HEK293 (cell line): ENCODE measurements around the gene HINT2.

ENCODE experiments used
- IKZF3 ChIP-seq: fragments of 450-650 bp; IDR thresholded peaks from 2 replicates; pipeline ENCODE4 v1.5.0; 2018; ENCODE audit warnings: missing biosample characterization, mild to moderate bottlenecking, missing genetic modification characterization, moderate library complexity
- RBAK ChIP-seq: fragments of 450-650 bp; formaldehyde crosslinking; IDR thresholded peaks from 2 replicates; pipeline ENCODE4 v1.5.1; 2016; ENCODE audit warnings: missing biosample characterization, missing genetic modification characterization
- SETDB1 ChIP-seq: IDR thresholded peaks from one replicate; pipeline ENCODE4 v1.6.1; 2017; ENCODE audit warnings: mild to moderate bottlenecking, low read length, moderate library complexity, mixed read lengths; ENCODE audit not compliant: insufficient read length
- SP2 ChIP-seq: fragments of 450-650 bp; formaldehyde crosslinking; IDR thresholded peaks from 2 replicates; pipeline ENCODE4 v1.5.1; 2016; ENCODE audit warnings: missing biosample characterization, missing genetic modification characterization
- YY1 ChIP-seq: fragments of 450-650 bp; formaldehyde crosslinking; IDR thresholded peaks from 2 replicates; pipeline ENCODE4 v1.5.1; 2018; ENCODE audit warnings: missing biosample characterization, missing genetic modification characterization
- YY2 ChIP-seq: fragments of 450-650 bp; formaldehyde crosslinking; IDR thresholded peaks from 2 replicates; pipeline ENCODE4 v1.5.1; 2016; ENCODE audit warnings: missing biosample characterization, missing genetic modification characterization
- ZBTB20 ChIP-seq: fragments of 450-650 bp; formaldehyde crosslinking; IDR thresholded peaks from 2 replicates; pipeline ENCODE4 v1.5.1; 2016; ENCODE audit warnings: missing biosample characterization, missing genetic modification characterization
- ZFHX2 ChIP-seq: fragments of 450-650 bp; formaldehyde crosslinking; conservative IDR thresholded peaks from 2 replicates; pipeline ENCODE4 v1.5.1; 2016; ENCODE audit warnings: missing biosample characterization, missing genetic modification characterization
- ZIC2 ChIP-seq: fragments of 450-650 bp; formaldehyde crosslinking; IDR thresholded peaks from 2 replicates; pipeline ENCODE4 v1.5.1; 2016; ENCODE audit warnings: missing biosample characterization, missing genetic modification characterization
- ZNF10 ChIP-seq: fragments of 450-650 bp; formaldehyde crosslinking; IDR thresholded peaks from 2 replicates; pipeline ENCODE4 v1.5.1; 2017; ENCODE audit warnings: missing biosample characterization, missing genetic modification characterization
- ZNF114 ChIP-seq: fragments of 450-650 bp; formaldehyde crosslinking; IDR thresholded peaks from 2 replicates; pipeline ENCODE4 v1.5.0; 2017; ENCODE audit warnings: missing biosample characterization, missing genetic modification characterization
- ZNF155 ChIP-seq: fragments of 450-650 bp; formaldehyde crosslinking; IDR thresholded peaks from 2 replicates; pipeline ENCODE4 v1.5.1; 2016; ENCODE audit warnings: missing biosample characterization, missing genetic modification characterization
- ZNF19 ChIP-seq: fragments of 450-650 bp; formaldehyde crosslinking; IDR thresholded peaks from 2 replicates; pipeline ENCODE4; 2016; ENCODE audit warnings: missing biosample characterization, missing genetic modification characterization, low read depth
- ZNF239 ChIP-seq: fragments of 450-650 bp; formaldehyde crosslinking; IDR thresholded peaks from 2 replicates; pipeline ENCODE4 v1.5.1; 2016; ENCODE audit warnings: missing biosample characterization, missing genetic modification characterization
- ZNF324 ChIP-seq: fragments of 450-650 bp; formaldehyde crosslinking; IDR thresholded peaks from 2 replicates; pipeline ENCODE4 v1.5.1; 2016; ENCODE audit warnings: missing biosample characterization, missing genetic modification characterization
- ZNF350 ChIP-seq: fragments of 450-650 bp; formaldehyde crosslinking; IDR thresholded peaks from 2 replicates; pipeline ENCODE4 v1.5.0; 2017; ENCODE audit warnings: missing biosample characterization, mild to moderate bottlenecking, missing genetic modification characterization
- ZNF394 ChIP-seq: fragments of 450-650 bp; formaldehyde crosslinking; IDR thresholded peaks from 2 replicates; pipeline ENCODE4 v1.5.1; 2016; ENCODE audit warnings: missing biosample characterization, missing genetic modification characterization, mild to moderate bottlenecking, moderate library complexity, borderline replicate concordance
- ZNF423 ChIP-seq: fragments of 450-650 bp; formaldehyde crosslinking; IDR thresholded peaks from 2 replicates; pipeline ENCODE4 v1.5.1; 2016; ENCODE audit warnings: missing biosample characterization, missing genetic modification characterization
- ZNF544 ChIP-seq: fragments of 450-650 bp; formaldehyde crosslinking; IDR thresholded peaks from 2 replicates; pipeline ENCODE4 v1.5.0; 2017; ENCODE audit warnings: missing biosample characterization, missing genetic modification characterization
- ZNF610 ChIP-seq: fragments of 450-650 bp; formaldehyde crosslinking; IDR thresholded peaks from 2 replicates; pipeline ENCODE4 v1.5.1; 2016; ENCODE audit warnings: missing biosample characterization, missing genetic modification characterization, borderline replicate concordance
- ZNF658 ChIP-seq: fragments of 450-650 bp; formaldehyde crosslinking; IDR thresholded peaks from 2 replicates; pipeline ENCODE4; 2016; ENCODE audit warnings: missing biosample characterization, missing genetic modification characterization
- ZNF707 ChIP-seq: fragments of 450-650 bp; formaldehyde crosslinking; IDR thresholded peaks from 2 replicates; pipeline ENCODE4 v1.5.1; 2016; ENCODE audit warnings: missing biosample characterization, missing genetic modification characterization
- ZNF792 ChIP-seq: fragments of 450-650 bp; formaldehyde crosslinking; IDR thresholded peaks from 2 replicates; pipeline ENCODE4 v1.5.1; 2016; ENCODE audit warnings: missing biosample characterization, missing genetic modification characterization
- TF ChIP-seq, protein P1 (sequence below): fragments of 450-650 bp; formaldehyde crosslinking; IDR thresholded peaks from 2 replicates; pipeline ENCODE4 v1.5.1; 2016; ENCODE audit warnings: missing biosample characterization, missing genetic modification characterization
- TF ChIP-seq, protein P2 (sequence below): fragments of 450-650 bp; formaldehyde crosslinking; IDR thresholded peaks from 2 replicates; pipeline ENCODE4 v1.5.1; 2016; ENCODE audit warnings: missing biosample characterization, missing genetic modification characterization
- TF ChIP-seq, protein P3 (sequence below): fragments of 450-650 bp; formaldehyde crosslinking; optimal IDR thresholded peaks from 2 replicates; pipeline ENCODE3; 2016; ENCODE audit warnings: missing biosample characterization, mild to moderate bottlenecking, missing genetic modification characterization
- TF ChIP-seq, protein P4 (sequence below): fragments of 450-650 bp; formaldehyde crosslinking; IDR thresholded peaks from 2 replicates; pipeline ENCODE4 v1.5.1; 2017; ENCODE audit warnings: missing biosample characterization, missing genetic modification characterization
- TF ChIP-seq, protein P5 (sequence below): fragments of 450-650 bp; formaldehyde crosslinking; IDR thresholded peaks from 2 replicates; pipeline ENCODE4 v1.5.1; 2016; ENCODE audit warnings: missing biosample characterization, missing genetic modification characterization, borderline replicate concordance
- TF ChIP-seq, protein P6 (sequence below): fragments of 450-650 bp; formaldehyde crosslinking; IDR thresholded peaks from 2 replicates; pipeline ENCODE4 v1.5.1; 2016; ENCODE audit warnings: missing biosample characterization, missing genetic modification characterization, low read depth

The HINT2 gene

DNA sequence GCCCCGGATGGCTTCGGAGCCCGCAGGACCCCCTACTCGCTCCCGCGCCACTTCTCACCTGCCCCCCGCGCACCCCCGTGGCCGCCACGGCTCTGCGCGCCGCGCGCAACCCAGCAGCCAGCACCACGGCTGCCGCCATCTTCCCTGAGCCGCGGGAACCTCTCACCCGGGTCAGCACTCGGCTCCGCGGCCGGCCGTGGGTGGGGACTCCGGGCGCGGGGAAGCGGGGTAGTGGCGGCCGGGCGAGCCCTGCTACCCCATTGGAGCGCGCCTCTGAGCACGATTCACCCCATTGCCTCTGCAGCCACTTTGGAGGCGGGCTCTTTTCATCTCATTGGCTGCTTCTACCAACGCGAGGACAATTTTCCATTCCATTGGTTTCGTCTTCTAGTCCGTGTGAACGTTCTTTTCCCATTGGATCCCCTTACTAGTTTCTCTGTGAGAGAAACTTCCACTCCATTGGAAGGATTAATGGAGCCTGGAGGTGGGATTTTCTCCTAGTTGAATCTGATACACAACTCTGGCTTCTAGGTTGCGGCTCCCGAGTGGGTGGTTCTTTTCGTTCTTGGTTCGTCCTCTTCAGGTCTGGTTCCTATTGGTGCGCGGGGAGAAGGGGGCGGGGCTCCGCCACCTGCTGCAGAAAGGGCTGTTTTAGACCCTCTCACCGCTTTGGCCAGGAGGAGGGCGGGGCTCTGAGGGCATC lies at the start of gene HINT2 (continued):
- no peak for TF ChIP-seq ZNF19 (tag by site-specific recombination)
- no peak for TF ChIP-seq ZNF114 (tag by site-specific recombination)
- peak; percentile 66 for TF ChIP-seq ZFHX2 (tag by site-specific recombination)
- no peak for TF ChIP-seq ZNF423 (tag by site-specific recombination)
- peak; percentile 84 for TF ChIP-seq YY2
- TF ChIP-seq, protein P1, sequence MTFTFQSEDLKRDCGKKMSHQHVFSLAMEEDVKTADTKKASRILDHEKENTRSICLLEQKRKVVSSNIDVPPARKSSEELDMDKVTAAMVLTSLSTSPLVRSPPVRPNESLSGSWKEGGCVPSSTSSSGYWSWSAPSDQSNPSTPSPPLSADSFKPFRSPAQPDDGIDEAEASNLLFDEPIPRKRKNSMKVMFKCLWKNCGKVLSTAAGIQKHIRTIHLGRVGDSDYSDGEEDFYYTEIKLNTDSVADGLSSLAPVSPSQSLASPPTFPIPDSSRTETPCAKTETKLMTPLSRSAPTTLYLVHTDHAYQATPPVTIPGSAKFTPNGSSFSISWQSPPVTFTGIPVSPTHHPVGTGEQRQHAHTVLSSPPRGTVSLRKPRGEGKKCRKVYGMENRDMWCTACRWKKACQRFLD, result no peak
- no peak for TF ChIP-seq ZIC2 (tag by site-specific recombination)
- 0 out of 2 replicates have a peak, but pooled peaks have one; percentile 20 for TF ChIP-seq ZNF394 (tag by site-specific recombination)
- peak; percentile 83 for TF ChIP-seq ZNF10
- TF ChIP-seq ZNF707 (tag by site-specific recombination), result no peak
- TF ChIP-seq, protein P2, sequence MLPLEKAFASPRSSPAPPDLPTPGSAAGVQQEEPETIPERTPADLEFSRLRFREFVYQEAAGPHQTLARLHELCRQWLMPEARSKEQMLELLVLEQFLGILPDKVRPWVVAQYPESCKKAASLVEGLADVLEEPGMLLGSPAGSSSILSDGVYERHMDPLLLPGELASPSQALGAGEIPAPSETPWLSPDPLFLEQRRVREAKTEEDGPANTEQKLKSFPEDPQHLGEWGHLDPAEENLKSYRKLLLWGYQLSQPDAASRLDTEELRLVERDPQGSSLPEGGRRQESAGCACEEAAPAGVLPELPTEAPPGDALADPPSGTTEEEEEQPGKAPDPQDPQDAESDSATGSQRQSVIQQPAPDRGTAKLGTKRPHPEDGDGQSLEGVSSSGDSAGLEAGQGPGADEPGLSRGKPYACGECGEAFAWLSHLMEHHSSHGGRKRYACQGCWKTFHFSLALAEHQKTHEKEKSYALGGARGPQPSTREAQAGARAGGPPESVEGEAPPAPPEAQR (tag by site-specific recombination), result no peak
- peak; percentile 88; the same call in 1 of the 2 replicates for TF ChIP-seq ZNF350
- TF ChIP-seq ZNF658 (tag by site-specific recombination), result no peak
- no peak for TF ChIP-seq SETDB1
- TF ChIP-seq RBAK (tag by site-specific recombination), result no peak
- TF ChIP-seq, protein P3, sequence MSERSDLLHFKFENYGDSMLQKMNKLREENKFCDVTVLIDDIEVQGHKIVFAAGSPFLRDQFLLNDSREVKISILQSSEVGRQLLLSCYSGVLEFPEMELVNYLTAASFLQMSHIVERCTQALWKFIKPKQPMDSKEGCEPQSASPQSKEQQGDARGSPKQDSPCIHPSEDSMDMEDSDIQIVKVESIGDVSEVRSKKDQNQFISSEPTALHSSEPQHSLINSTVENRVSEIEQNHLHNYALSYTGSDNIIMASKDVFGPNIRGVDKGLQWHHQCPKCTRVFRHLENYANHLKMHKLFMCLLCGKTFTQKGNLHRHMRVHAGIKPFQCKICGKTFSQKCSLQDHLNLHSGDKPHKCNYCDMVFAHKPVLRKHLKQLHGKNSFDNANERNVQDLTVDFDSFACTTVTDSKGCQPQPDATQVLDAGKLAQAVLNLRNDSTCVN (tag by site-specific recombination), result peak; percentile 96
- peak; percentile 92 for TF ChIP-seq SP2
- no peak for TF ChIP-seq ZNF324 (tag by site-specific recombination)
- TF ChIP-seq ZNF239 (tag by site-specific recombination), result no peak
- peak; percentile 98 for TF ChIP-seq IKZF3 (tag by site-specific recombination)
- TF ChIP-seq YY1, result peak; percentile 82
- no peak for TF ChIP-seq ZNF610 (tag by site-specific recombination)
- TF ChIP-seq ZBTB20, result peak; percentile 65; the same call in 1 of the 2 replicates
- TF ChIP-seq ZNF155 (tag by site-specific recombination), result no peak
- no peak for TF ChIP-seq ZNF544 (tag by site-specific recombination)
- TF ChIP-seq, protein P4, sequence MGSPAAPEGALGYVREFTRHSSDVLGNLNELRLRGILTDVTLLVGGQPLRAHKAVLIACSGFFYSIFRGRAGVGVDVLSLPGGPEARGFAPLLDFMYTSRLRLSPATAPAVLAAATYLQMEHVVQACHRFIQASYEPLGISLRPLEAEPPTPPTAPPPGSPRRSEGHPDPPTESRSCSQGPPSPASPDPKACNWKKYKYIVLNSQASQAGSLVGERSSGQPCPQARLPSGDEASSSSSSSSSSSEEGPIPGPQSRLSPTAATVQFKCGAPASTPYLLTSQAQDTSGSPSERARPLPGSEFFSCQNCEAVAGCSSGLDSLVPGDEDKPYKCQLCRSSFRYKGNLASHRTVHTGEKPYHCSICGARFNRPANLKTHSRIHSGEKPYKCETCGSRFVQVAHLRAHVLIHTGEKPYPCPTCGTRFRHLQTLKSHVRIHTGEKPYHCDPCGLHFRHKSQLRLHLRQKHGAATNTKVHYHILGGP, result no peak
- TF ChIP-seq, protein P5, sequence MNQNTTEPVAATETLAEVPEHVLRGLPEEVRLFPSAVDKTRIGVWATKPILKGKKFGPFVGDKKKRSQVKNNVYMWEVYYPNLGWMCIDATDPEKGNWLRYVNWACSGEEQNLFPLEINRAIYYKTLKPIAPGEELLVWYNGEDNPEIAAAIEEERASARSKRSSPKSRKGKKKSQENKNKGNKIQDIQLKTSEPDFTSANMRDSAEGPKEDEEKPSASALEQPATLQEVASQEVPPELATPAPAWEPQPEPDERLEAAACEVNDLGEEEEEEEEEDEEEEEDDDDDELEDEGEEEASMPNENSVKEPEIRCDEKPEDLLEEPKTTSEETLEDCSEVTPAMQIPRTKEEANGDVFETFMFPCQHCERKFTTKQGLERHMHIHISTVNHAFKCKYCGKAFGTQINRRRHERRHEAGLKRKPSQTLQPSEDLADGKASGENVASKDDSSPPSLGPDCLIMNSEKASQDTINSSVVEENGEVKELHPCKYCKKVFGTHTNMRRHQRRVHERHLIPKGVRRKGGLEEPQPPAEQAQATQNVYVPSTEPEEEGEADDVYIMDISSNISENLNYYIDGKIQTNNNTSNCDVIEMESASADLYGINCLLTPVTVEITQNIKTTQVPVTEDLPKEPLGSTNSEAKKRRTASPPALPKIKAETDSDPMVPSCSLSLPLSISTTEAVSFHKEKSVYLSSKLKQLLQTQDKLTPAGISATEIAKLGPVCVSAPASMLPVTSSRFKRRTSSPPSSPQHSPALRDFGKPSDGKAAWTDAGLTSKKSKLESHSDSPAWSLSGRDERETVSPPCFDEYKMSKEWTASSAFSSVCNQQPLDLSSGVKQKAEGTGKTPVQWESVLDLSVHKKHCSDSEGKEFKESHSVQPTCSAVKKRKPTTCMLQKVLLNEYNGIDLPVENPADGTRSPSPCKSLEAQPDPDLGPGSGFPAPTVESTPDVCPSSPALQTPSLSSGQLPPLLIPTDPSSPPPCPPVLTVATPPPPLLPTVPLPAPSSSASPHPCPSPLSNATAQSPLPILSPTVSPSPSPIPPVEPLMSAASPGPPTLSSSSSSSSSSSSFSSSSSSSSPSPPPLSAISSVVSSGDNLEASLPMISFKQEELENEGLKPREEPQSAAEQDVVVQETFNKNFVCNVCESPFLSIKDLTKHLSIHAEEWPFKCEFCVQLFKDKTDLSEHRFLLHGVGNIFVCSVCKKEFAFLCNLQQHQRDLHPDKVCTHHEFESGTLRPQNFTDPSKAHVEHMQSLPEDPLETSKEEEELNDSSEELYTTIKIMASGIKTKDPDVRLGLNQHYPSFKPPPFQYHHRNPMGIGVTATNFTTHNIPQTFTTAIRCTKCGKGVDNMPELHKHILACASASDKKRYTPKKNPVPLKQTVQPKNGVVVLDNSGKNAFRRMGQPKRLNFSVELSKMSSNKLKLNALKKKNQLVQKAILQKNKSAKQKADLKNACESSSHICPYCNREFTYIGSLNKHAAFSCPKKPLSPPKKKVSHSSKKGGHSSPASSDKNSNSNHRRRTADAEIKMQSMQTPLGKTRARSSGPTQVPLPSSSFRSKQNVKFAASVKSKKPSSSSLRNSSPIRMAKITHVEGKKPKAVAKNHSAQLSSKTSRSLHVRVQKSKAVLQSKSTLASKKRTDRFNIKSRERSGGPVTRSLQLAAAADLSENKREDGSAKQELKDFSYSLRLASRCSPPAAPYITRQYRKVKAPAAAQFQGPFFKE (tag by site-specific recombination), result no peak
- TF ChIP-seq ZNF792, result no peak
- TF ChIP-seq, protein P6, sequence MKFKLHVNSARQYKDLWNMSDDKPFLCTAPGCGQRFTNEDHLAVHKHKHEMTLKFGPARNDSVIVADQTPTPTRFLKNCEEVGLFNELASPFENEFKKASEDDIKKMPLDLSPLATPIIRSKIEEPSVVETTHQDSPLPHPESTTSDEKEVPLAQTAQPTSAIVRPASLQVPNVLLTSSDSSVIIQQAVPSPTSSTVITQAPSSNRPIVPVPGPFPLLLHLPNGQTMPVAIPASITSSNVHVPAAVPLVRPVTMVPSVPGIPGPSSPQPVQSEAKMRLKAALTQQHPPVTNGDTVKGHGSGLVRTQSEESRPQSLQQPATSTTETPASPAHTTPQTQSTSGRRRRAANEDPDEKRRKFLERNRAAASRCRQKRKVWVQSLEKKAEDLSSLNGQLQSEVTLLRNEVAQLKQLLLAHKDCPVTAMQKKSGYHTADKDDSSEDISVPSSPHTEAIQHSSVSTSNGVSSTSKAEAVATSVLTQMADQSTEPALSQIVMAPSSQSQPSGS (tag by site-specific recombination), result no peak
